ENCODE data around the gene UPK3BL1. TPM values are rescaled to one million over a fixed set of nuclear protein-coding genes. Genes with fewer than 3 reads are reported as not detected.

UPK3BL1 gene
- total RNA-seq (ENCODE audit: low replicate concordance), result 5.4 and 6.2 TPM in 2 replicates

GRCh38 chr7:102642691-102643090, at the start of gene UPK3BL1:
Gene UPK3BL1 (minus strand): TSS chr7:102642791. CDS start chr7:102642741, 50 bp downstream.

GRCh38 chr7:102671166-102671955, 28.8 kb upstream of the UPK3BL1 start, which contains the start of gene POLR2J2:
Gene POLR2J2 (minus strand): TSS chr7:102671663. CDS start chr7:102671601, 62 bp downstream.

GRCh38 chr7:102649924-102650323, 7.3 kb upstream of the UPK3BL1 start, which contains the start of gene SPDYE2B:
Gene SPDYE2B (plus strand): TSS chr7:102650319. CDS start chr7:102652349, 2,030 bp downstream.

GRCh38 chr7:102616507-102617125, 26.0 kb downstream of the UPK3BL1 start, which contains the start of gene RASA4:
Gene RASA4 (minus strand): TSS chr7:102616756. CDS start chr7:102616689, 67 bp downstream.

Other genes starting within 250 kb of the UPK3BL1 start
- gene PRKRIP1, start 246.4 kb downstream of the UPK3BL1 start, total RNA-seq (ENCODE audit: low replicate concordance), result 6.4 and 13.1 TPM in 2 replicates
- 31.8 and 62.2 TPM in 2 replicates for gene ORAI2, start 209.2 kb downstream of the UPK3BL1 start, total RNA-seq (ENCODE audit: low replicate concordance)
- 8.7 and 10.5 TPM in 2 replicates for gene ALKBH4, start 177.9 kb downstream of the UPK3BL1 start, total RNA-seq (ENCODE audit: low replicate concordance)
- 15.2 and 25.8 TPM in 2 replicates for gene LRWD1, start 177.8 kb downstream of the UPK3BL1 start, total RNA-seq (ENCODE audit: low replicate concordance)
- gene POLR2J, start 163.9 kb downstream of the UPK3BL1 start, total RNA-seq (ENCODE audit: low replicate concordance), result 16.1 and 41.7 TPM in 2 replicates
- gene RASA4B, start 125.0 kb downstream of the UPK3BL1 start, total RNA-seq (ENCODE audit: low replicate concordance), result 2.0 and 5.7 TPM in 2 replicates
- 1.3 and 2.2 TPM in 2 replicates for gene UPK3BL2, start 99.1 kb downstream of the UPK3BL1 start, total RNA-seq (ENCODE audit: low replicate concordance)
- gene SPDYE2, start 91.6 kb downstream of the UPK3BL1 start, total RNA-seq (ENCODE audit: low replicate concordance), result 0.12 TPM in 1 of 2 replicates, not detected in the other
- gene POLR2J3, start 70.2 kb downstream of the UPK3BL1 start, total RNA-seq (ENCODE audit: low replicate concordance), result 18.1 and 20.4 TPM in 2 replicates
- 5.5 and 29.2 TPM in 2 replicates for gene RASA4, start 26.0 kb downstream of the UPK3BL1 start, total RNA-seq (ENCODE audit: low replicate concordance)
- gene SPDYE2B, start 7.5 kb upstream of the UPK3BL1 start, total RNA-seq (ENCODE audit: low replicate concordance), result 0.12 TPM in 1 of 2 replicates, not detected in the other
- gene POLR2J2, start 28.9 kb upstream of the UPK3BL1 start, total RNA-seq (ENCODE audit: low replicate concordance), result 1.9 and 2.0 TPM in 2 replicates
- gene FAM185A, start 106.2 kb upstream of the UPK3BL1 start, total RNA-seq (ENCODE audit: low replicate concordance), result 7.3 and 8.8 TPM in 2 replicates